SU-DHL-6 (cell line): Measurements from ENCODE around the gene DCAF5.

Source experiments
- CTCF ChIP-seq: fragments of 200-600 bp; sonication (generic); IDR thresholded peaks from one replicate; pipeline ENCODE4 v1.5.1; 2017; ENCODE audit warnings: antibody characterized with exemption, mild to moderate bottlenecking, low read length, moderate library complexity; ENCODE audit not compliant: insufficient read depth, poor library complexity, severe bottlenecking
- EZH2phosphoT487 ChIP-seq: fragments of 200-600 bp; sonication (generic), shearing (Covaris generic); conservative IDR thresholded peaks from 2 replicates; pipeline ENCODE4 v1.6.1; 2018; ENCODE audit warnings: mild to moderate bottlenecking, antibody characterized with exemption, low read length, moderate library complexity, mixed read lengths

GRCh38 chr14:69097974-69098373 lies 54.9 kb downstream of the DCAF5 start:
- TF ChIP-seq CTCF (no peak), EZH2phosphoT487 (no peak)
